Activated T-helper 2 cell treated with anti-CD3 and anti-CD28 coated beads, Interferon-gamma antibody, Interleukin-2, Interleukin-4, amounts not matched to agents 10 μg/mL and 5 μg/mL and 100 μg/mL, durations not matched to agents 14 hours and 24 hours and 36 hours (primary cell): ENCODE measurements around the gene MAPKAPK3. TPM values are rescaled to one million over a fixed set of nuclear protein-coding genes. Genes with fewer than 3 reads are reported as not detected.

Experiments
- DNase-seq: peaks from one replicate; pipeline ENCODE4 v3.0.0; 2021; ENCODE audit warnings: low spot score
- H3K27ac Mint-ChIP-seq: one replicate; pipeline ENCODE4 v1.8.0; 2021; ENCODE audit warnings: mixed read lengths
- H3K27me3 Mint-ChIP-seq: one replicate; pipeline ENCODE4 v1.8.0; 2021; ENCODE audit warnings: low read depth, mixed read lengths
- H3K36me3 Mint-ChIP-seq: one replicate; pipeline ENCODE4 v1.8.0; 2021; ENCODE audit warnings: low read depth, mixed read lengths
- H3K4me1 Mint-ChIP-seq: one replicate; pipeline ENCODE4 v1.8.0; 2021; ENCODE audit warnings: low read depth, mixed read lengths
- H3K4me3 Mint-ChIP-seq: one replicate; pipeline ENCODE4 v1.8.0; 2021; ENCODE audit warnings: low read depth, mild to moderate bottlenecking, moderate library complexity, mixed read lengths
- H3K9me3 Mint-ChIP-seq: one replicate; pipeline ENCODE4 v1.8.0; 2021; ENCODE audit warnings: mixed read lengths
- intact Hi-C: fragments of 100-400 bp; cut with micrococcal nuclease; formaldehyde crosslinking; loops from one replicate; pipeline ENCODE4 v1.15.1; 2023
- total RNA-seq: library from RNA; stranded (reverse); gene quantifications from 2 replicates; pipeline ENCODE4 v1.2.3, GENCODE V29; 2022

The MAPKAPK3 gene
- total RNA-seq, 1 donor from 2014 or later = 190 TPM

- Mint-ChIP-seq H3K27me3 (no peaks in the 10 kb centered on the region), H3K4me1 (peaks cover 62% of the 10 kb centered on the region), H3K4me3 (no peak overlapping the region), H3K9me3 (no peaks in the 10 kb centered on the region), H3K27ac (peak overlapping the region; percentile 69), H3K36me3 (peaks cover 73% of the 10 kb centered on the region)
- DNase-seq = no peak
- intact Hi-C loops = no loop called here
Measured at GRCh38 chr3:50577348-50577747, 39.6 kb upstream of the MAPKAPK3 start.

DNA sequence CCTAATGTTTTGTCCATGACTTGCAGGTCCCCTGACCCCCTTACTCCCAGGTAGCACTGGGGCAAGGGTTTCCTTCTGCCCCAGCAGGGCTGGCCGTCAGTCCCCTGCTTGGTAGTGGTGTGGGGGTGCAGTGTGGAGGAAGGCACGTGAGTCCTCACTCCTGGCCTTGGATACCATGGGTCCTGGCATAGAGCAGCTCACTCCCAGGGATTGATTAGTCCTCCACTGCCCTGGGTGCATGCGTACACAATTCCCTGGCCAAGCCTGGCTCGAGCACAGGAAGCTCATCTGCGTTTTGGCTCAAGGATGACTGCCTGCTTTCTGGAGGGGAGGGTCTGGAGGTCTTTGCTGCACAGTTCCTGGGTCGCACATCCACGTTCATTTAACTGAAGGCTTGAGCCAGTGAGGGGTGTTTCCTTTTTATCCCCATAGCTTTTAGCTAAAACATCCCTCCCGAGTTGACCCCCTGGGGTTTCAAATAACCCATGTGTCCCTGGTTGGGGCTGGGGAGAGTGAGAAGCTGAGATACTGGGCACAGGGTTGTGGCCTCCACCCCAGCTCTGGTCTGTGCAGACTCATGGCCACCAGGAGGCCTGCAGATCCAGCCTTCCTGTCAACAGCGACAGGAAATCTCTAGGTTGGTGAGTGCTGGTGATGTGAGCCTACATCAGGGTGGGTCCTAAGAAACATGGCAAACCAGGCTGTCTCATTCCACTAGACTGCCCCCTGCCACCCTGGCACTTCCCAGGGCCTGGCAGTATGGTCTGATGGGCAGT lies 36.1 kb upstream of the MAPKAPK3 start:
- intact Hi-C loops = no loop called here
- no peaks in the 10 kb centered on the region for H3K9me3 Mint-ChIP-seq
- peak overlapping the region; percentile 62 for H3K27ac Mint-ChIP-seq
- H3K36me3 Mint-ChIP-seq = peaks cover 83% of the 10 kb centered on the region
- peaks cover 54% of the 10 kb centered on the region for H3K4me1 Mint-ChIP-seq
- DNase-seq = no peak
- H3K27me3 Mint-ChIP-seq = no peaks in the 10 kb centered on the region
- H3K4me3 Mint-ChIP-seq = no peak overlapping the region

GRCh38 chr3:50581459-50581842 lies 35.5 kb upstream of the MAPKAPK3 start:
- intact Hi-C loops = no loop called here
- no peaks in the 10 kb centered on the region for H3K9me3 Mint-ChIP-seq
- peaks cover 55% of the 10 kb centered on the region for H3K4me1 Mint-ChIP-seq
- peak overlapping the region; percentile 64 for H3K27ac Mint-ChIP-seq
- no peak for DNase-seq
- no peaks in the 10 kb centered on the region for H3K27me3 Mint-ChIP-seq
- no peak overlapping the region for H3K4me3 Mint-ChIP-seq
- H3K36me3 Mint-ChIP-seq = peaks cover 80% of the 10 kb centered on the region

- Mint-ChIP-seq H3K4me1 (peaks cover 60% of the 10 kb centered on the region), H3K36me3 (peaks cover 76% of the 10 kb centered on the region), H3K27ac (peak overlapping the region; percentile 64), H3K9me3 (no peaks in the 10 kb centered on the region), H3K4me3 (no peak overlapping the region), H3K27me3 (no peaks in the 10 kb centered on the region)
- intact Hi-C loops = no loop called here
- DNase-seq = no peak
Measured at GRCh38 chr3:50582083-50582482, 34.9 kb upstream of the MAPKAPK3 start.

- Mint-ChIP-seq H3K4me3 (no peak overlapping the region), H3K27me3 (no peaks in the 10 kb centered on the region), H3K9me3 (no peaks in the 10 kb centered on the region), H3K36me3 (peaks cover 76% of the 10 kb centered on the region), H3K27ac (peak overlapping the region; percentile 98), H3K4me1 (peaks cover 69% of the 10 kb centered on the region)
- intact Hi-C loops = no loop called here
- no peak for DNase-seq
Measured at GRCh38 chr3:50583897-50584296, 33.1 kb upstream of the MAPKAPK3 start.

DNA sequence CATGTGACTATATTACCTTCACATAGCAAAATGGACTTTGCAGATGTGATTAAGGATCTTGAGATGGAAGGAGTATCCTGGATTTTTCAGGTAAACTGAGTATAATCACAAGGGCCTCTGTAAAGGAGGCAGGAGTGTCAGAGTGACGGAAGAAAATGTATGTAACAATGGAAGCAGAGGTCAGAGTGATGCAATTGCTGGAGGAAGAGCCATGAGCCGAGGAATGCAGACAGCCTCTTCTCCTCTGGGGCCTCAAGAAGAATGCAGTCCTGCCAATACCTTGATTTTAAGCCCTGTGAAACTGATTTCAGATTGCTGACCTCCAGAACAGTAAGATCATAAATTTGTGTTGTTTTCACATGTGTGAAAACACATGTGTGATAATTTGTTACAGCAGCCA lies 32.6 kb upstream of the MAPKAPK3 start:
- intact Hi-C loops = no loop called here
- no peaks in the 10 kb centered on the region for H3K9me3 Mint-ChIP-seq
- H3K27me3 Mint-ChIP-seq = no peaks in the 10 kb centered on the region
- no peak for DNase-seq
- peaks cover 71% of the 10 kb centered on the region for H3K36me3 Mint-ChIP-seq
- H3K4me3 Mint-ChIP-seq = no peak overlapping the region
- peak overlapping the region; percentile 98 for H3K27ac Mint-ChIP-seq
- peaks cover 72% of the 10 kb centered on the region for H3K4me1 Mint-ChIP-seq

GRCh38 chr3:50585919-50586762 lies 30.8 kb upstream of the MAPKAPK3 start:
- Mint-ChIP-seq H3K9me3 (no peaks in the 10 kb centered on the region), H3K27me3 (no peaks in the 10 kb centered on the region), H3K27ac (peak overlapping the region; percentile 98), H3K4me3 (no peak overlapping the region), H3K36me3 (peaks cover 60% of the 10 kb centered on the region), H3K4me1 (peaks cover 69% of the 10 kb centered on the region)
- intact Hi-C loops = loop anchor here (2.0 kb wide), 1 partner anchor 15 kb away; no protein-coding TSS in a partner anchor
- DNase-seq = no peak

DNA sequence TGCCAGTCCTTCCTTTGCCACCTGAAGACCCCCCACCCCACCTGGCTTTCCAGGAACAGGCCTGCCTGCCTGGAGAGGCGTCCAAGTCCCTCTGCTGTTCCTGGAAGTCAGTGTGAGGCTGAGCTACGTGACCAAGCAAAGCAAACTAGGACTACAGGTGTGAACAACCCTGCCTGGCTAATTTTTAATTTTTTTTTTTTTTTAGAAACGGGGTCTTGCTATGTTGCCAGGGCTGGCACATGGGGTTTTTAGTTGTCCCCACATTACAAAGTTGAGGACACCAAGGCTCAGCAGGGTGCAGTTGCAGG lies 30.2 kb upstream of the MAPKAPK3 start:
- Mint-ChIP-seq H3K9me3 (no peaks in the 10 kb centered on the region), H3K27ac (peak overlapping the region; percentile 98), H3K4me3 (no peak overlapping the region), H3K27me3 (no peaks in the 10 kb centered on the region), H3K36me3 (peaks cover 54% of the 10 kb centered on the region), H3K4me1 (peaks cover 72% of the 10 kb centered on the region)
- no peak for DNase-seq
- intact Hi-C loops = loop anchor here (2.0 kb wide), 1 partner anchor 14 kb away; no protein-coding TSS in a partner anchor

- H3K27me3 Mint-ChIP-seq = no peaks in the 10 kb centered on the region
- H3K36me3 Mint-ChIP-seq = peaks cover 50% of the 10 kb centered on the region
- intact Hi-C loops = loop anchor here (2.0 kb wide), 1 partner anchor 13 kb away; no protein-coding TSS in a partner anchor
- H3K27ac Mint-ChIP-seq = peak overlapping the region; percentile 98
- H3K4me3 Mint-ChIP-seq = peak overlapping the region; percentile 15
- no peaks in the 10 kb centered on the region for H3K9me3 Mint-ChIP-seq
- no peak for DNase-seq
- H3K4me1 Mint-ChIP-seq = peaks cover 75% of the 10 kb centered on the region
Measured at GRCh38 chr3:50587373-50587772, 29.6 kb upstream of the MAPKAPK3 start.

- intact Hi-C loops = loop anchor here (2.0 kb wide), 1 partner anchor 13 kb away; no protein-coding TSS in a partner anchor
- Mint-ChIP-seq H3K27me3 (no peaks in the 10 kb centered on the region), H3K27ac (peak overlapping the region; percentile 98), H3K4me3 (peak overlapping the region; percentile 58), H3K4me1 (peaks cover 78% of the 10 kb centered on the region), H3K9me3 (no peaks in the 10 kb centered on the region), H3K36me3 (peaks cover 46% of the 10 kb centered on the region)
- peak; percentile 64 for DNase-seq
Measured at GRCh38 chr3:50587806-50588758, 28.9 kb upstream of the MAPKAPK3 start.

- Mint-ChIP-seq H3K27me3 (no peaks in the 10 kb centered on the region), H3K4me1 (peaks cover 81% of the 10 kb centered on the region), H3K27ac (peak overlapping the region; percentile 98), H3K9me3 (no peaks in the 10 kb centered on the region), H3K36me3 (peaks cover 47% of the 10 kb centered on the region), H3K4me3 (peak overlapping the region; percentile 58)
- intact Hi-C loops = no loop called here
- no peak for DNase-seq
Measured at GRCh38 chr3:50588759-50589433, 28.1 kb upstream of the MAPKAPK3 start.
